ENCODE data around the gene AVP. TPM values are rescaled to one million over a fixed set of nuclear protein-coding genes. Genes with fewer than 3 reads are reported as not detected.
A peak's percentile ranks its signal among the peaks of the same experiment; 100 is the strongest.

The AVP gene
- total RNA-seq, 1 experiment from 2014 or later = not detected

GRCh38 chr20:3051385-3052019 lies 33.0 kb downstream of the AVP start:
- no peak overlapping the region for H4K91ac ChIP-seq (ENCODE audit: insufficient read length, low read depth, low read length)
- H2BK15ac ChIP-seq (ENCODE audit: low read depth, low read length) = no peak overlapping the region
- H3K79me1 ChIP-seq (ENCODE audit: insufficient read depth, low read depth, low read length, poor library complexity, severe bottlenecking) = no peaks in the 10 kb centered on the region
- no peaks in the 10 kb centered on the region for H3K27me3 ChIP-seq (ENCODE audit: insufficient read depth, low read length)
- no peaks in the 10 kb centered on the region for H3K9me3 ChIP-seq (ENCODE audit: control insufficient read depth, low read depth, low read length)
- no peak overlapping the region for H3K27ac ChIP-seq (ENCODE audit: insufficient read length, low read depth, low read length)
- no CpG with 5 or more reads among the region's 7 CpGs for WGBS (ENCODE audit: extremely low coverage, insufficient read length, low lambda C conversion rate)
- H3K4me2 ChIP-seq (ENCODE audit: insufficient read depth, insufficient read length, low read length) = no peak overlapping the region
- H2BK120ac ChIP-seq (ENCODE audit: low read depth, low read length, poor library complexity, severe bottlenecking) = no peak overlapping the region
- H4K8ac ChIP-seq (replicated peaks; ENCODE audit: insufficient read length, low read depth, low read length) = no peak overlapping the region
- H3K56ac ChIP-seq (ENCODE audit: insufficient read length, low read depth, low read length) = no peak overlapping the region
- Mint-ChIP-seq H3K4me1 (peaks cover 4 to 5% of the 10 kb centered on the region in 2 experiments), H3K36me3 (ENCODE audit: insufficient read depth in 1 of 3, low read depth in 3 of 3) (peaks cover 18 to 37% (median 28%) of the 10 kb centered on the region in 3 experiments; a peak in 6 of 7 replicates), H3K4me3 (no peak overlapping the region), H3K9me3 (no peaks in the 10 kb centered on the region), H3K27ac (0 out of 7 replicates have a peak overlapping the region, but pooled peaks of 1 of the 3 experiments have one; percentile 20), H3K27me3 (ENCODE audit: low read depth) (no peaks in the 10 kb centered on the region)
- H3K4me1 ChIP-seq (ENCODE audit: insufficient read depth, low read length) = no peaks in the 10 kb centered on the region
- no peak overlapping the region for H2AK5ac ChIP-seq (ENCODE audit: insufficient read length, low read length)
- no peak overlapping the region for H3K9ac ChIP-seq (ENCODE audit: extremely low read depth, insufficient read length, low read length)
- H2BK12ac ChIP-seq (ENCODE audit: insufficient read length, low read depth, low read length) = no peak overlapping the region
- TF ChIP-seq CTCF (conservative IDR thresholded peaks at IDR 0.05) = no peak
- H2AFZ ChIP-seq (ENCODE audit: low read length) = no peak overlapping the region
- no peak overlapping the region for H3K14ac ChIP-seq (ENCODE audit: insufficient read depth, low read length)
- H4K5ac ChIP-seq (ENCODE audit: insufficient read length, low read depth, low read length) = no peak overlapping the region
- H3K23me2 ChIP-seq (ENCODE audit: insufficient read length, low read depth, low read length, poor library complexity, severe bottlenecking) = peaks cover 5% of the 10 kb centered on the region
- no peak overlapping the region for H2BK5ac ChIP-seq (ENCODE audit: insufficient read length, low read length)
- no peak overlapping the region for H3T11ph ChIP-seq (ENCODE audit: low read length)
- H3K18ac ChIP-seq (ENCODE audit: insufficient read length, low read depth, low read length) = no peak overlapping the region
- no peak for DNase-seq
- no peaks in the 10 kb centered on the region; the same call in 1 of the 2 replicates for H3K79me2 ChIP-seq (ENCODE audit: insufficient read depth, low read length)
- no peaks in the 10 kb centered on the region for H4K20me1 ChIP-seq (ENCODE audit: control insufficient read depth, insufficient read depth, insufficient read length)
- H3K4ac ChIP-seq (ENCODE audit: low read depth, low read length) = no peak overlapping the region
- H3K23ac ChIP-seq (ENCODE audit: insufficient read length, low read depth, low read length) = no peak overlapping the region
- no peak overlapping the region for H2BK20ac ChIP-seq (ENCODE audit: low read depth, low read length, poor library complexity, severe bottlenecking)

All from H9 (cell line).